Gastroesophageal sphincter (tissue), 4 donors: Measurements from ENCODE around the gene LDLRAD1. TPM values are rescaled to one million over a fixed set of nuclear protein-coding genes. Genes with fewer than 3 reads are reported as not detected.
"Not testable (repeated sequence)": the region's sequence is repeated elsewhere in the genome, so short reads cannot be mapped to it uniquely, and the experiment has no call there.

ENCODE experiments used
- ATAC-seq: fragments of 150-250 bp; one replicate; pipeline ENCODE4 v1.9.1; 2016; ENCODE audit warnings: mild to moderate bottlenecking, moderate library complexity
- H3K27ac ChIP-seq, 4 donors: fragments of 200-600 bp; sonication (generic) in 3 of 4; 1 replicate in 3 of 4; 2 replicates in 1 of 4; pipeline ENCODE4 v1.5.1; 2016 to 2019
- H3K27me3 ChIP-seq: fragments of 200-600 bp; sonication (generic); one replicate; pipeline ENCODE4 v1.5.1; 2019
- H3K36me3 ChIP-seq, 2 donors: fragments of 200-600 bp; sonication (generic); one replicate each; pipeline ENCODE4 v1.5.1; 2019; ENCODE audit warnings: control low read depth in 1 of 2
- H3K4me1 ChIP-seq, 3 donors: fragments of 200-600 bp; sonication (generic); 1 replicate in 2 of 3; 2 replicates in 1 of 3; pipeline ENCODE4 v1.5.1; 2016 to 2019; ENCODE audit warnings: control low read depth in 2 of 3
- H3K4me3 ChIP-seq, 2 donors: fragments of 200-600 bp; sonication (generic); one replicate each; pipeline ENCODE4 v1.5.1; 2019; ENCODE audit warnings: mild to moderate bottlenecking in 1 of 2, moderate library complexity in 1 of 2
- H3K9me3 ChIP-seq, 3 donors: fragments of 200-600 bp; sonication (generic); one replicate each; pipeline ENCODE4 v1.5.1; 2017 to 2019; ENCODE audit warnings: control low read depth in 2 of 3
- EP300 ChIP-seq: sonication (generic); formaldehyde crosslinking; IDR thresholded peaks from one replicate; pipeline ENCODE4 v1.6.1; 2017; ENCODE audit warnings: antibody characterized with exemption, mild to moderate bottlenecking
- POLR2A ChIP-seq, 2 donors: fragments of 450-650 bp; IDR thresholded peaks; one replicate each; pipeline ENCODE4 v1.6.1; 2017; ENCODE audit warnings: antibody characterized with exemption in 2 of 2, mild to moderate bottlenecking in 2 of 2, moderate library complexity in 1 of 2
- POLR2AphosphoS5 ChIP-seq: sonication (generic); formaldehyde crosslinking; IDR thresholded peaks from one replicate; pipeline ENCODE4 v1.6.1; 2017; ENCODE audit warnings: antibody characterized with exemption
- WGBS, 2 donors: methylation state at CpG; one replicate each; pipeline ENCODE4 v1.1.5; 2018; ENCODE audit warnings: low coverage in 1 of 2; 5-methylcytosine and 5-hydroxymethylcytosine counted together
- total RNA-seq, 4 donors: library from RNA; depleted of rRNA; stranded (reverse); fragments of >200 nt; gene quantifications; one replicate each; pipeline ENCODE4 v1.1.0, GENCODE V29; 2016
- TF ChIP-seq, protein P1 (sequence below), 4 experiments: fragments of 200-600 bp in 2 of 4; fragments of 450-650 bp in 2 of 4; sonication (generic) in 1 of 4; IDR thresholded peaks; one replicate each; pipeline ENCODE4 v1.5.1; 2017 to 2019; ENCODE audit warnings: antibody characterized with exemption in 4 of 4, mild to moderate bottlenecking in 2 of 4, moderate library complexity in 2 of 4

Gene LDLRAD1
- total RNA-seq, 4 donors from 2014 or later = not detected

DNA sequence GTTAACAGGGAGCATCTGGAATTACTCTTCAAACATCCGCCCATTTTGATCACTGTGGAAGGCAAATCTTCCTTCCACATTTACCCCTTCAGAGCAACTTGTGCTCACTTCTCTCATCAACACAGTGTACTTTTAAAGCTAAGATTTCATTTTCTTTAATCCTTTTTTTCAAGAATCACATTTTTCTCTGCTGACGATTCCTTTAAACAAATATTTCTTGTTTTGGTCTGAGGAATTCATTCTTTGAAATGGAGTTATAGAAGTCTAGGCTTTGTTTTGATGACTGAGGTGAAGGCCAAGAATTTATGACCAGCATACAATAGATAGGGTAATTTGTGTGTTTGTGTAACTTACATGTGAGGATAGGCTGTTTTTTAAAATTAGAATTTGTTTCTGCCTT is 46.3 kb downstream of the LDLRAD1 start:
- peak overlapping the region in 2 of 4 donors; percentile 14 to 40 for H3K27ac ChIP-seq
- 64 to 78% methylated on average over 2 of the region's 2 CpGs for WGBS, 2 donors
- peaks cover 0 to 52% of the 10 kb centered on the region in 2 donors for H3K36me3 ChIP-seq

GRCh38 chr1:53969323-53969722 is 48.7 kb downstream of the LDLRAD1 start:
- not testable (repeated sequence) for H3K4me1 ChIP-seq, H3K27me3 ChIP-seq, ATAC-seq, H3K9me3 ChIP-seq, H3K27ac ChIP-seq, H3K4me3 ChIP-seq
- 86% methylated on average over 1 of the region's 2 CpGs; no CpG with 5 or more reads in 1 of the 2 donors for WGBS, 2 donors
- peaks cover 5 to 74% of the 10 kb centered on the region in 2 donors for H3K36me3 ChIP-seq

More for the DNA sequence above, 46.3 kb downstream of the LDLRAD1 start:
- ATAC-seq = peak; percentile 31
- Histone ChIP-seq H3K27me3 (no peaks in the 10 kb centered on the region), H3K9me3 (no peaks in the 10 kb centered on the region), H3K4me1 (peaks cover 0 to 6% (median 0%) of the 10 kb centered on the region in 3 donors), H3K4me3 (no peak overlapping the region)
- TF ChIP-seq POLR2A (IDR thresholded peaks at IDR 0.05) (no peak), EP300 (no peak), POLR2AphosphoS5 (no peak)
- TF ChIP-seq, protein P1, sequence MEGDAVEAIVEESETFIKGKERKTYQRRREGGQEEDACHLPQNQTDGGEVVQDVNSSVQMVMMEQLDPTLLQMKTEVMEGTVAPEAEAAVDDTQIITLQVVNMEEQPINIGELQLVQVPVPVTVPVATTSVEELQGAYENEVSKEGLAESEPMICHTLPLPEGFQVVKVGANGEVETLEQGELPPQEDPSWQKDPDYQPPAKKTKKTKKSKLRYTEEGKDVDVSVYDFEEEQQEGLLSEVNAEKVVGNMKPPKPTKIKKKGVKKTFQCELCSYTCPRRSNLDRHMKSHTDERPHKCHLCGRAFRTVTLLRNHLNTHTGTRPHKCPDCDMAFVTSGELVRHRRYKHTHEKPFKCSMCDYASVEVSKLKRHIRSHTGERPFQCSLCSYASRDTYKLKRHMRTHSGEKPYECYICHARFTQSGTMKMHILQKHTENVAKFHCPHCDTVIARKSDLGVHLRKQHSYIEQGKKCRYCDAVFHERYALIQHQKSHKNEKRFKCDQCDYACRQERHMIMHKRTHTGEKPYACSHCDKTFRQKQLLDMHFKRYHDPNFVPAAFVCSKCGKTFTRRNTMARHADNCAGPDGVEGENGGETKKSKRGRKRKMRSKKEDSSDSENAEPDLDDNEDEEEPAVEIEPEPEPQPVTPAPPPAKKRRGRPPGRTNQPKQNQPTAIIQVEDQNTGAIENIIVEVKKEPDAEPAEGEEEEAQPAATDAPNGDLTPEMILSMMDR (IDR thresholded peaks at IDR 0.05) = no peak

DNA sequence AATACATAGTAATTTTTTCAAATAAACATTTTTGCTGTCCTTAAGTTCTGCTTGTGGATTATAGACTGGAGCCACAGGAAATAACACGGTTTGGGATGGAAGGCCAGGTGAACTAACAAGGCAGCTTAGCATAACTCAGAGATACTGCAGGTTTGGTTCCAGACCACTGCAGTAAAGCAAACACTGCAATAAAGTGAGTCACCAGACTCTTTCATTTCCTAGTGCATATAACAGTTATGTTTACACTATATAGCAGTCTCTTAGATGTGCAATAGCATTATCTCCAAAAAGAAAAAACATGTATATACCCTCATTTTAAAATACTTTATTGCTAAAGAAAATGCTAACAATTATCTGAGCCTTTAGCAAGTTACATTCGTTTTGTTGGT is 49.9 kb downstream of the LDLRAD1 start:
- no peak for ATAC-seq
- peaks cover 5 to 86% of the 10 kb centered on the region in 2 donors for H3K36me3 ChIP-seq
- H3K4me1 ChIP-seq = peaks cover 0 to 5% (median 0%) of the 10 kb centered on the region in 3 donors
- H3K27ac ChIP-seq = no peak overlapping the region
- H3K4me3 ChIP-seq = no peak overlapping the region
- no peaks in the 10 kb centered on the region for H3K9me3 ChIP-seq
- no peaks in the 10 kb centered on the region for H3K27me3 ChIP-seq
- TF ChIP-seq POLR2A (IDR thresholded peaks at IDR 0.05) = no peak
- TF ChIP-seq, protein P1 (IDR thresholded peaks at IDR 0.05) = no peak
- no peak for TF ChIP-seq POLR2AphosphoS5
- TF ChIP-seq EP300 = no peak
- WGBS, 2 donors = 83 to 90% methylated on average over 2 of the region's 2 CpGs

- WGBS, 2 donors = 70 to 77% methylated on average over 3 to 7 of the region's 7 CpGs
- TF ChIP-seq POLR2A (IDR thresholded peaks at IDR 0.05) (no peak), EP300 (no peak), POLR2AphosphoS5 (no peak)
- TF ChIP-seq, protein P1 (IDR thresholded peaks at IDR 0.05) = no peak
- Histone ChIP-seq H3K9me3 (no peaks in the 10 kb centered on the region), H3K36me3 (peaks cover 7 to 91% of the 10 kb centered on the region in 2 donors), H3K27ac (no peak overlapping the region), H3K4me1 (no peaks in the 10 kb centered on the region), H3K4me3 (no peak overlapping the region), H3K27me3 (no peaks in the 10 kb centered on the region)
- ATAC-seq = no peak
Measured at GRCh38 chr1:53967409-53968124, 50.4 kb downstream of the LDLRAD1 start.

GRCh38 chr1:53966794-53967193 is 51.2 kb downstream of the LDLRAD1 start:
- no peak for ATAC-seq

More at GRCh38 chr1:53966794-53967193, 51.2 kb downstream of the LDLRAD1 start:
- Histone ChIP-seq H3K4me1 (no peaks in the 10 kb centered on the region), H3K27ac (no peak overlapping the region), H3K36me3 (peaks cover 13 to 99% of the 10 kb centered on the region in 2 donors), H3K9me3 (no peaks in the 10 kb centered on the region), H3K27me3 (no peaks in the 10 kb centered on the region), H3K4me3 (no peak overlapping the region)
- 78 to 94% methylated on average over 3 of the region's 3 CpGs for WGBS, 2 donors
- TF ChIP-seq POLR2A (IDR thresholded peaks at IDR 0.05) = no peak
- no peak for TF ChIP-seq POLR2AphosphoS5
- no peak for TF ChIP-seq EP300
- TF ChIP-seq, protein P1 (IDR thresholded peaks at IDR 0.05) = no peak
